Stimulated activated CD8-positive, alpha-beta memory T cell treated with anti-CD3 and anti-CD28 coated beads, Interleukin-2, amount 100 ng/mL, for 48 hours (primary cell): ENCODE measurements around the gene MEIS1.
"Not testable (repeated sequence)": the region's sequence is repeated elsewhere in the genome, so short reads cannot be mapped to it uniquely, and the experiment has no call there.

ENCODE experiments used
- DNase-seq, 2 donors: peaks; one replicate each; pipeline ENCODE4 v3.0.0-alpha.2; 2020; ENCODE audit warnings: low read depth in 2 of 2

MEIS1 gene

DNA sequence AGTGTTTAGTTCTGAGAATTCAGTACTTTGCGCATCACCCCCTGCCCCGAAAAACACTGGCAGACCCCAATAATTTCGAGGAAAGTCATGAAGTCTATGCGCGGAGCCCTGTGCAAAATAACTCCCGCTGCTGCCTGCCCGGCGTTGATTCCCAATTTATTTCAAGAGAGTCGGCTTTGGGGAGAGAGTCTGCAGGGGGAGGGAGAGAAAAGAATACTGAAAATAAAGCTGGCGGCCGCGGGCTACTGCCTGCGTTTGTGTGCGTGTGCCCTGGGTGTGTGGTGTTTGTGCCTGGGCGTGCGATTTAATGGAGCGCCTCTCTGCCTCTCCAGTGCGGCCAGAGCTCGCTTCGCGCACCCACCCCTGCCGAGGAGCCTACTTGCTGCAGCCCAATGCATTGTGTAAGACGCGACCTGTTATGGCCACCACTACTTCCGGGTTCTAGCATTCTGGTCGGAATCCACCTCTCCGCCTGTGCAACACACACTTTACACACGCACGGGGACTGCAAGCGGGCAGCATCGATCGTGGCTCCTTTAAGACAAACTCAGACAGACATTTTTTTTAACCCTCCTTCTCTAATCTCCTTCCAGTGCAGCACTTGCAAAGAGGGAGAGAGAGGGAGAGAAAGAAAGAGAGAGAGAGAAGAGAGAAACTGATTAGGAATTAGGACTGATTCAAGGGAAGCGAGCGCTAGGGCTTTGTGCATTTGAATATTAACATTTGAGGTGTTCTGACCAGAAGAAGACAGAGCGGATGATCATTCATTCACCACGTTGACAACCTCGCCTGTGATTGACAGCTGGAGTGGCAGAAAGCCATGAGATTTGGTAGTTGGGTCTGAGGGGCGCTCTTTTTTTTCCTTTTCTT, at the start of gene MEIS1:
MEIS1 (plus strand) TSS at position 447 of the 870 bp plus-strand sequence. CDS start 732 bp downstream, outside the sequence.
- DNase-seq: no peak

DNA sequence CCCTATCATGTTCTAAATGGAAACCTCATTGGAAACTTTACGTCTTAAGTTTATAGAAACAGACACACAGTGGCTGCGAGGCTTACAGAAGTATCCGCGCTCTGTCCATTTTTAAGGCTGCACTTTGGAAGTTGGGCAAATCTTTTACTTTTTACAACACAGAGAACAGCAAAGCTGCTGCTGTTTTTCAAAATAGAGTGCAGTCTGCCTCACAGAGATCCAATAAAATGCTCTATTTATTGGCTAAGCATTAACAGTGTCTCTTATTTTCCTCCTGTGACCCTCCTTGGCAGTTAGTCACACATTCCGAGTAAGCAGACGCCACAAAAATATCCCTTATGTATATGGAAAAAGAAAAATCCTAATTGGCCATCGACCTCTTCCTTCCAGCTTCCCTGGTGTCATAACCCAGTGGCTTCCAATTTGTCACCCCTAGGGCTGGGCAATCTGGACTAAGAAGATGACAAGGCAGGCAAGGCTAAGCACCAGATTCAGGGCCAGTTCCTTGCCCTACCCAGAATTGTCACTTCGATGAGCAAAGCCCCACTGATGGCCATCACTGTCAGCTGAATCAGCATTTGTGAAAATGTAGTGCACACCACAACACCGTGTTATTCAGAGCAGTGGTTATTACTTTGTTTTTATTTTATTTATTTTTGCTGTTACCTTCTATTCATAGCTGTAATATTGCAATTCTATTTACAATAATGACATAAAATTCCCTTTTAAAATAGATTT, 47.7 kb upstream of the MEIS1 start:
- DNase-seq: no peak

DNA sequence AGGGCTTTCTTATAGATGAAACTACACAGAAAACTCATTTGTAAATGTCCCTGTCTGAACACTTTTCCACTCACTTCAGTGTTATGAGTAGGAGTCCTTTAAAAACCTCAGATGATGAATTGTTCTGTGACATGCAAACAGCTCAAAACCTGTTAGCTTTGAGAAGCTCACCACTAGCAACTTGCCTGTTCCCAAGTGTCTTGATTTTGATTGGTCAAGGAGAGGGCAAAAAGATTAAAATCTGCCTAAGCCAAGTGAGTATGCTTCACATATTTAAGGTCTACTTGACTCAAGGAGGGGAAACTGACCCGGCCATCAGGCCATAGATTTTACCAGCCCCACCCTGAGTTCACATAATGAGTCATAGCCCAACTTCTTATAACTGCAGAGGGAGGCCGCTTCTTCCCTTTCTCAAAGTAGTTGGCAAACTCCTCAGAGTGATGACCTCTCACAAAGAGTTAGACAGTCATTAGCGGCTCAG, 45.2 kb upstream of the MEIS1 start:
- DNase-seq: no peak

DNA sequence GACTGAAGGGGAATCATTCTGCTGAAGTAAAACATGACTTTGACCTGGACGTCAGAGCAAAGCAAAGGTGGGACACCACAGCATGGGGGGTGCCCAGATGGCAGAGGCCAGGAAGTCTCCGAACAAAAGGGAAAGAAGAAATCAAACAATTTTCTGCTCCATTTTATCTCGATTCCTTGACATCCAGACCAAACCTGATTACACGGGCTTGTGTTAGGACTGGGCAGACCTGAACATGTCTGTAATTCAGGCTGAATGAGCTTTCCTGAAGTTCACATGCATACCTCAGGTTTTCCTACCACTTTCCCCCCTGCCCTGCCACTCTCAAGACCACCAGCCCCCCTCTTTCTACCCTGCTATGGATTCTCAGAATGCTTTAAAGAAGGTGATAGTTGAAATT, 44.8 kb upstream of the MEIS1 start:
- DNase-seq: no peak

DNA sequence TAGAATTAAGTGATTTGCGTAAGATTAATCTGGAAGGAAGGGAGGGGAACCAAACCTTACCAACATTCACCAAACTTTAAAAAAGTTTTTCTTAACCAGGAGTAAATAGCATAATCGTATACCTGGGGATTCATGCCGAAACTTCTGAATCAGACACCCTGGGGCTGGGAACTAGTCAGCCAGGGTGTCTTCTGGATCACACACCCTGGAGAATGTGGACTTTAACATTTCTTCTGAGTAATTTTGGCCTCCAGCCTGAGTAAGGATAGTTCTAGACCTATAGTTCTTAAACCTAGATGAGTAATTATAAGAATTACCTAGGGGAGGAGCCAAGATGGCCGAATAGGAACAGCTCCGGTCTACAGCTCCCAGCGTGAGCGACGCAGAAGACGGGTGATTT, 44.1 kb upstream of the MEIS1 start:
- DNase-seq: no peak

DNA sequence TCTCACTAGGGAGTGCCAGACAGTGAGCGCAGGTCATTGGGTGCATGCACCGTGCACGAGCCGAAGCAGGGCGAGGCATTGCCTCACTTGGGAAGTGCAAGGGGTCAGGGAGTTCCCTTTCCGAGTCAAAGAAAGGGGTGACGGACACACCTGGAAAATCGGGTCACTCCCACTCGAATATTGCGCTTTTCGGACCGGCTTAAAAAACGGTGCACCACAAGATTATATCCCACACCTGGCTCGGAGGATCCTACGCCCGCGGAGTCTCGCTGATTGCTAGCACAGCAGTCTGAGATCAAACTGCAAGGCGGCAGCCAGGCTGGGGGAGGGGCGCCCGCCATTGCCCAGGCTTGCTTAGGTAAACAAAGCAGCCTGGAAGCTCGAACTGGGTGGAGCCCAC, 43.7 kb upstream of the MEIS1 start:
- not testable (repeated sequence) for DNase-seq

DNA sequence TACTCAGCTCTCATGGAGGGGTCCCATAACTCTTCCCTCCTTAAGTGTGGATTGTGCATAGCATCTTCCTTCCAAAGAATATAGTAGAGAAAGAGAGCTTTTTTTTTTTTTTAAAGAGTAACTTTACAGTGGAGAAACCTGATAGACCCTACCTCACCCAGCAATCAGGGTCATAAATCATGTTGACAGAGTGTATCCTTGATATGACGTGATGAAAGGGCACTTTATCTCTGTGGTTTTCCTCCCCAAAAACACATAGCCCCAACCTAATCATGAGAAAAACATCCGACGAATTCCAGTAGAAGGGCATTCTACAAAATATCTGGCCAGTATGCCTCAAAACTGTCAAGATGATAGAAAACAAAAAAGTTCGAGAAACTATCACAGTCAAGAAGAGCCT, 29.5 kb upstream of the MEIS1 start:
- no peak for DNase-seq

DNA sequence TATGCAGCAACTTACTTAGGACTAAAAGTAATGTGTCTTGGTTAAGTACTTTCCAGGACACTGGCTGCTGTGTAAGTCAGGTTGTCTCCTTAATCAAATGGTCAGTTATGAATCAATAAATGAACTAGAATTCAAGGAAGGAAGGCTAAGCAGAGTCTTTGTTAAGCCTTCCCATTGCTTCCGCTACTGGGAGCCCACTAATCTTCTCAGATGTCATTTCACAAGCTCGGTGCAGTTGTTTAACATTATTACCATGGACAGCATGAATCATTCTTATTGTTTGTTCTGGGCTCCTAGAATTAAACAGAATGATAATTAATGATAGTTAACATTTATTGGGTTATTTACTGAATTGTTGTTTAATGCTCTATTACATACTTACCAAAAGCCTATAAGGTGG, 26.0 kb upstream of the MEIS1 start:
- DNase-seq: no peak

DNA sequence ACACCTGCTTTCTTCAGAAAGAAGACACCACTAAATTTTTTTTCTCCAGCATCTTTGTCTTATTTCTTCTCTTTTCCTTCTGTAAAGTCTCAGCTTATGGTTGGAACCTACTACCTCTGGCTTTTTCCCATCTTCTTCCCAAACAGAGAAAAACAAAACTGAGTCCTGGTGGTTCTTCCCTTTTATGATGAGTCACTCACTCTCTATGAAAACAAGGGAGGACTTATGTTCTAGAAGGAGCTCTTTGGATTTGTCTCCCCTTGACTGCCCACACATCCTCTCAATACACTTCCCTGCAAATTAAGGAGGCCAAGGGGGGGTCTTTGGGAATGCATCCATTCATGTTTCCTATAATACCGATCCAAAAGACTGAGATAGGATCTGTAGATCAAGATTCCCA, 22.1 kb upstream of the MEIS1 start:
- DNase-seq: no peak

DNA sequence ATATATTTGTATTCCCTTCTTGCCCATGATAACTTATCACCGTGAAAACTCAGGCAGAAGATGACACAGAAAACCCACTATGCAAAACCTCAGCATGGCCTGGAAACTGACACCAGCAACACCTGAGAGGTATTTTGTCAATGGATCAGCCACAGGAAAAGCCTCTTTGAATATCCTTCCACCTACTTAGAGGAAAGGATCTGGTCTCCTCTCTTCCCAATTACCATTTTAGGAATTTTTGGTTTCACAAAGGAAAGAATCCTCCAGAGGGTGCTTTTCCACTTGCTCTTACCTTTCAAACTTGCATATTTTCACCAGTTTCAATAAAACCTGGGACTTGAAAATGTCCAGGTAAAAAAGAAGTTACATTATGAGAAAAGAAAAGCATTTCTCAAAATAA, 20.0 kb upstream of the MEIS1 start:
- DNase-seq: no peak

DNA sequence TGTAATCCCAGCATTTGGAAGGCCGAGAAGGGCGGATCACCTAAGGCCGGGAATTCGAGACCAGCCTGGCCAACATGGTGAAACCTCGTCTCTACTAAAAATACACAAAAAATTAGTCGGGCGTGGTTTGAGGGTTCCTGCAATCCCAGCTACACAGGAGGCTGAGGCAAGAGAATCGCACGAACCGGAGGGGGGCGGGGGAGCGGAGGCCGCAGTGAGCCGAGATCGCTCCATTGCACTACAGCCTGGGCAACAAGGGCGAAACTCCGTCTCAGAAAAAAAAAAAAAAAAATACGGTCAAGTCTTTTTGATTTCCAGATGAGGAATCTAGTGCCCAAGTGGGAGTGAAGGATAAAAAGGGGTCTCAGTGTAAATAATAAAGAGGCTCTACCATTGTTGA, 16.5 kb upstream of the MEIS1 start:
- DNase-seq: no peak

DNA sequence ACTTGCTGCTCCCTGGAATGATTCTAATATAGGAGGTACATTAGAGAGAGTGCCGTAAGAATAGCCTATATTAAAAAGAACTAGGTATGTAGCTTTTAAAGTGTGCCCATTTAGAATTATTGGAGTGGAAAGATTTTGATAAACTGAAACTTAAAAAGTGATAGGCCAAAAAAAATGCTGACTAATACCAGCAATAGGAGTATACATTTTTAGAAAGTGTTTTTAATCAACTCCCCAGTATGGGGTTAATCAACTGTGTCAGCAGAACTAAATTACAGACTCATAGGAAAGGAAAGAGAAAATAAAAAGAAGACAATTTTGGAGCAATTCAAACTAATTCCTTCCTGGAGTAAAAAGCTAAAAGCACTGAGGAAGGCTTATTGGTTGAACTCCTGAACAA, 13.3 kb upstream of the MEIS1 start:
- DNase-seq: no peak

DNA sequence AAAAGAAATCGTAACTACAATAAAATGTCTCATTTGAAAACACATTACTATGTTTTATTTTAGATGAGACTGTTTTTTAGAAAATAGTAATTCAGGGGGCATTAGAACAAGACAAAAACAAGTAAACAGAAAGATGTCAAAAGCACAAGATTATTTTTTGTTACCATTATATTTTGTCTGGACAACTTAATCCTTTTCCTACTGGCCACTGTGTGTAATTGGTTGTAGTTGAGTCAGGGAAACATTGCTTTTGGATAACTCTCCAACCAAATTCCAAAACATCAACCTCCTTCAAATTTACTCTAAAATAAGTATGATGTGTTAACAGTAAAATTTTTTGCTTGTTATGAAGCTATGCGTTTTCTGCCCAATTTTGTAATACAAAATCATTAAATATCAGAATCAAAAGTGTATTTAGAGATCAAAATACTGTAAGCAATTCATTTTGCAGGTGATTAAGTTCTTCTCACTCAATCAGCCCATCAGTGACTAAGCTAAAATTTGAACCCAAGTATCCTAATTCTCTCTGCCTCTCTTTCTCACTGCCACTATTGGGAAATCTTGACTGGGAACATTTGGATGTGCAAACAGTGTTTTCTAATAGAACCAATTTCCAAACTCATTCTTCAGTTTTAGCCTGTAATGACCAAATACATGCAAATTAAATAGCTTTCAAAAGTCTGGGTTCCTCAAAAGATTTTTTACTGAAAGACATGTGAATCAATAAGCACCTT, 11.4 kb upstream of the MEIS1 start:
- no peak for DNase-seq

DNA sequence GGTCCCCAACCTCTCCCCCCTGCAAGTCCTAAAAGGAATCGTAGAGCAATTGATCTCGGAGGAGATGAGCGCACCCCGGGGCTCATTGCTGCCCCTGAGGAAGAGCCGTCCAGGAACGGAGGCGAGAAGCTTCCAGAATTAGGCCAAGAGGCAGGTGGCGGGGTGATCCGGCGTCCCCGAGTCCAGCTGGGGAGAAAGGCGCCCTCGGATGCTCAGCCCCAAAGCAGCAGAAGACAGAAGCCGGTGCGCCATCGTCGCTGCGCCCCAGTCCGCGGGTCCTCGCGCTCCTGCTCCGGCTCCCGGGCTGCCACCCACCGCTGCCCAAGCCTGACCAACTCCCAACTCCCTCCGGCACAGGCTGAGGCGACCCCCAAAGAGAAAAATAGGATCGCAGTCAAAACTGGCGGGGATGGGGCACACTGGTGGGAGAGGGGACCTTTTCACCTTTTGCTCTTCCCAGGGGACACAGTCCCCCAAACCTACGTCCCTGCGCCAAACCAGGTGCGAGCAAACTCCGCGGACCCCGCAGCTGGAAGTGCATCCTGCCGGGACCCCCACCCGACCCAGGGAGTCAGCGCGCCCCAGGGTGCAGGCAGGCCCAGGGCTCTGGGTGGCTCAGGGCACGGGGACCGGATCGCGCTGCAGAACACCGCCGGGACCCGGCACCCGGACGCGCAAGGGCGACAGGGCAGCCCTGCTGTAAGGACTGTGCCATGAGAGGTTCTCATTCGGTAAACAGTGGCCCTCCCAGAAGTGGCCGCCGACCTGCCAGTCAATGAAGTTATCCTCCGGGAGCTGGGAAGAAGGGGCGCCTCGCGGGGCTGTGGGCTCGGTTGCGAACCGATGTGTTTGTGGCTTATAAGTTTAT, 8.4 kb upstream of the MEIS1 start:
- no peak for DNase-seq

DNA sequence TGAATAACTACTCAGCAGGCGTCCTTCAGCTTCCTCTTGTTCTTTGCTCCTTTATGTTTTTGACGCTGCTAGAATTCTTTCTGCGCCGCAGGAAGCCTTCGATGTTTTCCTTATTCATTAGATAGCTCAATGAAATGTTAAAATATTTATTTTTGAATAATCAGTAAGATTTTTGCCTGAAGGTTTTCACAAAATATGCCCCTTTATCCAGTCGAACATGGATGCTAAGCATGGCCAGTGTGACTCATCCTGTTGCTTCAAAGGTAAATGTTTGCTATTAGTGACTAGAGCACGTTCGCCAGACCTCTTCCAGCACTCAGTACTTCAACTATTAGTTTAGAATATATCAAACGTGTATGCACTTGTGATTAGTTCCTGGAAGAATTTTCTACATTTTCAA, 7.6 kb upstream of the MEIS1 start:
- no peak for DNase-seq

DNA sequence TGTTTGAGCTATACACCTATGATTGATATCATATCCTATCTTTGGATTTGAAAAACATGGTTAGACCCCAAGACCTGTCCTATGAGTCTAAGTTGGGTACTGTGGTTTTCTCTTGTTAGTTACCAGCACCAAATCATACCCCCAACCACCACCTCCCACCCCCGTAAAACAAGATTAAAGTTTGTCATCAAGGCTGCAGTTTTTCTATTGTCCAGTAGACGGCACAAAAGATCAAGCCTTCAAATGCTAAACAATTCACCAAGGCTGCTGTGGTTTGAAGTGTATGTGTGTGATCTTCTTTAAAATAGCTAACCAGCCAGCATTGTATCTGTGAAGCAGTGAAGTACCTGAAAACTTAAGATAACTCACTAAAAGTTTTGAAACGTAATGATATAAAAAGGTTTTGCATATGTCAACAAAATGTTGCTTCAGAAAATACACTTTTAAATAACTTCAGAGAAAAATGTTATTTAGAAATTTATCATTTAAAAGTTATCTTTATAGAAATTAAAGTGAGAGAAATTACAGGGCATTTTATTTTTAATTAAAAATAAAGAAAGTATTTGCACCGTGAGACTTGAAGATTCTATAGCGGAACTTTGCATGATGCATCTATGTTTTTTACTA, 5.8 kb upstream of the MEIS1 start:
- DNase-seq: no peak

DNA sequence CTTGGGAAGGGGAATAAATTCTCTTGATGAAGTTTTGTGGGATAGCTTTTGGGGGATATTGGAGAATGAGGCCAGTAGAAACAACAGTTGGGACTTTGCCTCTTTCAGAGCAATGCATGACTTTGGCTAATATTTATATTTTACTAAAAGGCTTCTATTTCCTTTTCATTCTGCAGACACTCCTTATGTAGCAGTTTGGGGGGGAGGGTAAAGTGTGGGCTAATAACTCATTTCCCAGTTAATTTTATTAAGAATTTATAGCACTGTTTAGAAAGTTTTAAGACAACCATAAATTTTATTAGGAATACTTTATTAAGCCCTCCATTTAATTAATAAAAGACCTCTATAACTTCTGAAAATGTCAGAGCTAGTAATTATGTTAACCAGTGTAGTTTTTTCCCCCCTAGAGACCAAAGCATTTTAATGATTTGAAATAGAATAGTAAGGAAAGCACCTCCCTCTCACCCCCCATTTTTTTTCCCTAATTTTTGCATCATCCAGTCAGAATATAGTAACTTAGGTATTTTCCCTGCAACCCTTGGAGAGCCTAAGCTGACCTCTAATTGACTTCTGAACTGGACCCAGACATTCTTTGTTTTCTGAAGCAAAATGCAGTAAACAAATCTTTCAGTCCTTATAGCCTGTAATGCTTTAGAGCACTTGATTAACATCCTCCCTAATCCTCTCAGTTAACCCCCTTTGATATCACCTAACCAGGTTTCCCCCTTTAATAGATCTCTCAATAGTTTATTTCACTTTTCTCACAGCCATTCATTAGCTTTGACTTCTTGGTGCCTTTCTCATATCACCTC, 5.0 kb upstream of the MEIS1 start:
- no peak for DNase-seq

DNA sequence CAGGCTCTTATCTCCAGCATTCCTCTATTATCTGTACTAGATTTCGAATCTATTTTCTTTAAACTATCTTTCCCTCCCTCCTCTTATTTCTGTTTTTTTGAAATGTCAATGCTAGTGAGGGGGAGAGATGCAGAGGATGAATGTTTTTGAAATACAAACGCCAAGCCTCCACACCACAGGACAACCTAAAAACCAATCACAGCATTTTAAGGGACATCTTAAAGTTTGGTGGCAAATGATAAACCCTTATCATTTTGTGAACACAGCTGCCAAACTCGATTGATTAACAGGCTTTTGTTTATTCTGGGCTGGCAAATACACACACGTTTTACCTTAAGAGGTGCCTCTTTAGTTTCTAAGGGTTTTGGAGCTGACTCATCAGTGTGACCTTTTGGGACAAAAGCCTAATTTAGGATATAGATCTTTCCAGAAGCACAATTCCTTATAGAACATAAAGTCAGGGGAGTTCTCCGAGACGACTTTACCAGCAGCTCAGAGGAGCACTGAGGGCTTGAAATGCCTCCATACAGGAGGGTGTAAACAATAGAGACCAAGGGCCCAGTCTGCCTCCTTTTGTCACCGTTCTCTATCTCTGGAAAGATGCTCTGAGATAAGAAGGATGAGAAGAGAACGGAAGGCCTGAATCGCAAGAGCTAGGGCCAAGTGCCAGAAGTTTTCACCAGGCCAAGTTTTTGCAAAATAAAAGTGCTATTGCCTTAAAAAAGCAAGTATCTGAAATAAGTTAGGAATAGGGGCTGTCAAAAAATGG, 4.2 kb upstream of the MEIS1 start:
- DNase-seq: no peak

DNA sequence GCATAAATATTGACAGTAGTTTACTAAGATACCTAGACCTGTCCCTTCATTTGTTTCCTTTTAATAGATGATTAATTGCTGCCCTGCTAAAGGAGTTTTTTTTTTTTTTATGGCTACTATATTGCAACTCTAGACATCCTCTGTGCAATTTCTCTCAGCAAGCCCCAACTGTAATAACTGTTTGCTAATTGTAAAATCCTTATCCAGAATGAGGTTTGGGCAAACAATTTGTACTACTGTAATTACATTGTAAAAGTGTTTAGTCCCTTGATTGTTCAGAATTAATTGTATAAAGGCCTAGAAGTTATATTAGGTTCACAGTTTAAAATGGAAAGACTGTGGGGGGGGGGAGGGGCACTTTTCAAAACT, 3.7 kb upstream of the MEIS1 start:
- no peak for DNase-seq
